VCaP (cell line): ENCODE results near the gene PRMT7.

Experiments
- H3K27ac ChIP-seq: fragments of 450-650 bp; 2 replicates; pipeline ENCODE4 v1.5.1; 2017
- CTCF ChIP-seq: fragments of 450-650 bp; conservative IDR thresholded peaks from 2 replicates; pipeline ENCODE4 v1.5.1; 2017; ENCODE audit warnings: mild to moderate bottlenecking, moderate library complexity

PRMT7 gene

GRCh38 chr16:68386628-68387027 lies 75.8 kb downstream of the PRMT7 start:
- no peak for TF ChIP-seq CTCF

GRCh38 chr16:68387301-68387700 lies 76.5 kb downstream of the PRMT7 start:
- H3K27ac ChIP-seq, result no peak overlapping the region
- TF ChIP-seq CTCF, result no peak

More at GRCh38 chr16:68386628-68387027, 75.8 kb downstream of the PRMT7 start:
- H3K27ac ChIP-seq, result no peak overlapping the region

GRCh38 chr16:68388124-68388523 lies 77.3 kb downstream of the PRMT7 start:
- no peak overlapping the region for H3K27ac ChIP-seq
- no peak for TF ChIP-seq CTCF

- no peak for TF ChIP-seq CTCF
- H3K27ac ChIP-seq, result no peak overlapping the region
These were observed 78.2 kb downstream of the PRMT7 start for GRCh38 chr16:68389006-68389405.

GRCh38 chr16:68389750-68390371 lies 79.0 kb downstream of the PRMT7 start:
- TF ChIP-seq CTCF, result no peak

GRCh38 chr16:68393333-68393732 lies 82.5 kb downstream of the PRMT7 start:
- no peak overlapping the region for H3K27ac ChIP-seq
- no peak for TF ChIP-seq CTCF

More at GRCh38 chr16:68389750-68390371, 79.0 kb downstream of the PRMT7 start:
- no peak overlapping the region for H3K27ac ChIP-seq

- no peak for TF ChIP-seq CTCF
- H3K27ac ChIP-seq, result no peak overlapping the region
These were observed 84.5 kb downstream of the PRMT7 start for GRCh38 chr16:68395167-68395786.
